GM10248 (cell line): ENCODE results near the gene CHI3L2.

ENCODE experiments used
- CTCF ChIA-PET: fragments of 300-600 bp; sonication (Branson Sonifier 250); formaldehyde crosslinking; extraction: SDS; loops from one replicate; lab custom pipeline; 2021; ENCODE audit warnings: antibody characterized with exemption; lab: Yijun Ruan, JAX
- POLR2A ChIA-PET: fragments of 350-650 bp; sonication (Branson Sonifier 250); formaldehyde crosslinking; extraction: SDS; loops from one replicate; lab custom pipeline; 2020; ENCODE audit warnings: antibody characterized with exemption; lab: Yijun Ruan, JAX
- DNase-seq: peaks from one replicate; pipeline ENCODE4 v3.0.0; 2012; ENCODE audit errors: extremely low spot score
- CTCF ChIP-seq: IDR thresholded peaks from 2 replicates; pipeline ENCODE4 v1.5.1; 2012; ENCODE audit warnings: mild to moderate bottlenecking, low read depth; ENCODE audit errors: extremely low read depth, missing control alignments, control extremely low read depth

CHI3L2 gene

GRCh38 chr1:111271464-111271801 is 43.9 kb downstream of the CHI3L2 start:
- DNase-seq = no peak
- no peak for TF ChIP-seq CTCF
- CTCF ChIA-PET = interaction anchor here (1.0 to 1.6 kb wide), 5 partner anchors 10 to 63 kb away, joined by 3 to 6 read pairs (median 3); no protein-coding TSS in a partner anchor
- POLR2A ChIA-PET = no interaction called here

DNA sequence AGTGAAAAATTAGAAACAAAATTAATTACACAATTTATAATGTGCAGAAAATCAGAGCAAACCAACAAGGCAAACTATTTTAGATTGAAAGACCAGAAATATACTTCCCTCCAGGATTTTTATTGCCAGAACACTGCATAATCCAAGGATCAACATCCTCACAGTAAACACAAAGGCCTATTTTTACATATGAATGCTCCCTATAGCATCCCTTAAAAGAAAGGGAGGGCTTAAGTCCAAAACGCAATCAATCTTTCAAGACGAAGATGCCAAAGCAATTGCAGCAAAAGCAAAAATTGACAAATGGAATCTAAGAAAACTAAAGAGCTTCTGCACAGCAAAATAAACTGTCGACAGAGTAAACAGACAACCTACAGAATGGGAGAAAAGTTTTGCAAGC is 44.6 kb downstream of the CHI3L2 start:
- ChIA-PET POLR2A (no interaction called here), CTCF (interaction anchor here (1.0 to 1.6 kb wide), 4 partner anchors 9 to 62 kb away, joined by 3 to 6 read pairs (median 3); no protein-coding TSS in a partner anchor)
- no peak for DNase-seq
- TF ChIP-seq CTCF = no peak

GRCh38 chr1:111274653-111275052 is 47.1 kb downstream of the CHI3L2 start:
- ChIA-PET POLR2A (no interaction called here), CTCF (interaction anchor here (0.7 to 1.6 kb wide), 5 partner anchors 11 to 126 kb away, joined by 3 to 5 read pairs (median 4); no protein-coding TSS in a partner anchor)
- TF ChIP-seq CTCF = no peak
- no peak for DNase-seq

DNA sequence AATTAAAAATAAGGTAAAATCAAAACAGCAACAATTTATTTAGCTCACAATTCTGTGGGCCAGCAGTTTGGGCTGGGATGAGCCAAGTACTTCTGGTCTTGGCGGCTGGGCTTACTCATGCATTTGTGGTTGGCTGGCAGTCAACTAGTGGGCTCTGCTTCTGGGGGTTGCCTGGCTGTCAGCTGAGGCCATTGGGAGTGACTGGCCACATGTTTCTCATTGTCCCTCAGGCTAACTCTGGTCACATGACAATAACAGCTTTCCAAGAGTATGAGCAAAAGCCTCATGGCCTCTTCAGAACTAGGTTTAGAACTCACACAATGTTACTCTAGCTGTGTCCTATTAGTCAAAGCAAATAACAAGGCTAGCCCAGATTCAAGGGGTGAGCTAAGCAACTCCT is 47.6 kb downstream of the CHI3L2 start:
- ChIA-PET POLR2A (no interaction called here), CTCF (interaction anchor here (0.7 to 1.6 kb wide), 5 partner anchors 10 to 125 kb away, joined by 3 to 5 read pairs (median 4); no protein-coding TSS in a partner anchor)
- DNase-seq = peak; percentile 18
- no peak for TF ChIP-seq CTCF

GRCh38 chr1:111275780-111276433 is 48.4 kb downstream of the CHI3L2 start:
- ChIA-PET POLR2A (no interaction called here), CTCF (interaction anchor here (1.0 to 1.7 kb wide), 4 partner anchors 19 to 124 kb away, joined by 3 to 5 read pairs (median 4); no protein-coding TSS in a partner anchor)
- no peak for DNase-seq
- no peak for TF ChIP-seq CTCF

- POLR2A ChIA-PET = no interaction called here
- DNase-seq = no peak
- no peak for TF ChIP-seq CTCF
These were observed 51.6 kb downstream of the CHI3L2 start for GRCh38 chr1:111279144-111279543.

More at GRCh38 chr1:111279144-111279543, 51.6 kb downstream of the CHI3L2 start:
- CTCF ChIA-PET = interaction anchor here (1.3 to 1.7 kb wide), 2 partner anchors 21 to 26 kb away, joined by 3 to 4 read pairs; no protein-coding TSS in a partner anchor
